ENCODE measurements around the gene LLGL2.

DNA sequence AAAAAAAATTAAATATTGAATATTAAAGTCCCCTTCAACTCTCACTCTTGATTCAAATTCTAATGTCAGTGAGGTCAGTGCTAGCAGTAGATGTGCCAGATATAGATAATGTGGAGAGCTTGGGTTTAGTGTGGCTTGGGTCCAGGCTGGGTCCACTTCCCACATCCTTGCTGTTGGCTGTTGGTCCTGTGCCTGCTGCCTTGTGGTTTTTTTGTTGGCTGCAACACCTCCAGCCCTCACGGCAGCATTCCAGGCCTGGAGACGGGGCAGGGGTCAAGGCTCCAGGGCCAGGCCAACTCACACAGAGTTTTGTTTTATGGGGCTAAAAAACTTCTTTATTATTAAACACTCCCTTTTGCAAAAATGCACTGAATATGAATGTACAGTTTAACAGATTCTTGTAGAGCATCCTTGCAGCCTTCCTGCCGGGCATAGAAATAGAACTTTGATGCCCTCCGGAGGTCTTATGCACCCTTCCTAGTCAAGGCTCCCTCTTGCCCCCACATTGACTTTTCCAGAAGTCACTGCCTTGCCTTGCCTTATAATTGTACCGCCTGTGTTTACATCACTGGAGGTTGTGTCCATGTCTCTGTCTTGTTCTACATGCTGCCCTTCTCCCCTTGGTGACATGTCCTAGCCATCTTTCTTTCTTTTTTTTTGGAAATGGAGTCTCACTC is 36.6 kb downstream of the LLGL2 start:
- TF ChIP-seq, protein P1, sequence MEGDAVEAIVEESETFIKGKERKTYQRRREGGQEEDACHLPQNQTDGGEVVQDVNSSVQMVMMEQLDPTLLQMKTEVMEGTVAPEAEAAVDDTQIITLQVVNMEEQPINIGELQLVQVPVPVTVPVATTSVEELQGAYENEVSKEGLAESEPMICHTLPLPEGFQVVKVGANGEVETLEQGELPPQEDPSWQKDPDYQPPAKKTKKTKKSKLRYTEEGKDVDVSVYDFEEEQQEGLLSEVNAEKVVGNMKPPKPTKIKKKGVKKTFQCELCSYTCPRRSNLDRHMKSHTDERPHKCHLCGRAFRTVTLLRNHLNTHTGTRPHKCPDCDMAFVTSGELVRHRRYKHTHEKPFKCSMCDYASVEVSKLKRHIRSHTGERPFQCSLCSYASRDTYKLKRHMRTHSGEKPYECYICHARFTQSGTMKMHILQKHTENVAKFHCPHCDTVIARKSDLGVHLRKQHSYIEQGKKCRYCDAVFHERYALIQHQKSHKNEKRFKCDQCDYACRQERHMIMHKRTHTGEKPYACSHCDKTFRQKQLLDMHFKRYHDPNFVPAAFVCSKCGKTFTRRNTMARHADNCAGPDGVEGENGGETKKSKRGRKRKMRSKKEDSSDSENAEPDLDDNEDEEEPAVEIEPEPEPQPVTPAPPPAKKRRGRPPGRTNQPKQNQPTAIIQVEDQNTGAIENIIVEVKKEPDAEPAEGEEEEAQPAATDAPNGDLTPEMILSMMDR (IDR thresholded peaks at IDR 0.05): no peak
- TF ChIP-seq POLR2A (IDR thresholded peaks at IDR 0.05): no peak

Measured in upper lobe of left lung (tissue), 4 donors.